SK-N-SH (cell line): ENCODE data around the gene MON1A. TPM values are rescaled to one million over a fixed set of nuclear protein-coding genes. Genes with fewer than 3 reads are reported as not detected.

Experiments
- CTCF ChIA-PET: fragments of 300-600, 350-600 bp; formaldehyde crosslinking; extraction: SDS; loops from one replicate; lab custom pipeline; 2021; lab: Yijun Ruan, JAX
- POLR2A ChIA-PET: fragments of 350-600 bp; sonication (Branson Sonifier 250); formaldehyde crosslinking; extraction: SDS; loops from one replicate; lab custom pipeline; 2020; ENCODE audit warnings: antibody characterized with exemption, inconsistent platforms; lab: Yijun Ruan, JAX
- DNase-seq: peaks from one replicate; pipeline ENCODE4 v3.0.0; 2012
- H2AFZ ChIP-seq: fragments of 200-600 bp; sonication (generic); 2 replicates; pipeline ENCODE4 v1.8.1; 2016; ENCODE audit warnings: antibody characterized with exemption, mild to moderate bottlenecking, low read depth
- H3F3A ChIP-seq: fragments of 200-600 bp; sonication (generic); replicated peaks from 2 replicates; pipeline ENCODE3; 2016; ENCODE audit warnings: antibody characterized with exemption, mild to moderate bottlenecking; ENCODE audit not compliant: insufficient read depth
- H3K27ac ChIP-seq, 2 experiments: fragments of 200-500 bp in 1 of 2; fragments of 200-600 bp in 1 of 2; sonication (Bioruptor generic) in 1 of 2; sonication (generic), shearing (Covaris generic) in 1 of 2; 2 replicates each; pipeline versions ENCODE4 v1.5.1 to v1.6.1; 2014 to 2016; ENCODE audit warnings: low read depth in 2 of 2, inconsistent platforms in 1 of 2, low read length in 1 of 2, mild to moderate bottlenecking in 1 of 2, mixed read lengths in 1 of 2
- H3K27me3 ChIP-seq: fragments of 200-600 bp; sonication (generic), shearing (Covaris generic); 2 replicates; pipeline ENCODE4 v1.6.1; 2016; ENCODE audit warnings: mixed run types; ENCODE audit not compliant: insufficient read depth
- H3K36me3 ChIP-seq, 2 experiments: fragments of 200-500 bp in 1 of 2; fragments of 200-600 bp in 1 of 2; sonication (Bioruptor generic) in 1 of 2; sonication (generic) in 1 of 2; replicated peaks in 1 of 2; 2 replicates each; pipeline versions ENCODE3 to v1.5.1; 2014 to 2016; ENCODE audit warnings: low read length in 1 of 2, mild to moderate bottlenecking in 1 of 2; ENCODE audit not compliant: insufficient read depth in 2 of 2, control insufficient read depth in 1 of 2
- H3K4me1 ChIP-seq, 2 experiments: fragments of 200-500 bp in 1 of 2; fragments of 200-600 bp in 1 of 2; sonication (Bioruptor generic) in 1 of 2; sonication (generic), shearing (Covaris generic) in 1 of 2; 2 replicates each; pipeline versions ENCODE4 v1.5.1 to v1.6.1; 2014 to 2016; ENCODE audit warnings: low read depth in 1 of 2, low read length in 1 of 2, mixed run types in 1 of 2; ENCODE audit not compliant: insufficient read depth in 2 of 2, control insufficient read depth in 1 of 2
- H3K4me2 ChIP-seq: fragments of 200-600 bp; sonication (generic), shearing (Covaris generic); 2 replicates; pipeline ENCODE4 v1.6.1; 2017; ENCODE audit warnings: mixed run types
- H3K4me3 ChIP-seq, 2 experiments: fragments of 200-500 bp in 1 of 2; fragments of 200-600 bp in 1 of 2; sonication (Bioruptor generic) in 1 of 2; sonication (generic), shearing (Covaris generic) in 1 of 2; 2 replicates each; pipeline versions ENCODE4 v1.5.1 to v1.8.1; 2014 to 2016; ENCODE audit warnings: low read depth in 2 of 2, inconsistent platforms in 1 of 2, low read length in 1 of 2, mild to moderate bottlenecking in 1 of 2, mixed read lengths in 1 of 2, moderate library complexity in 1 of 2
- H3K79me2 ChIP-seq: fragments of 200-600 bp; sonication (generic); 2 replicates; pipeline ENCODE4 v1.8.1; 2017; ENCODE audit warnings: mild to moderate bottlenecking; ENCODE audit not compliant: insufficient read depth
- H3K9ac ChIP-seq: fragments of 200-600 bp; sonication (generic); 2 replicates; pipeline ENCODE4 v1.6.1; 2017; ENCODE audit warnings: mixed run types
- H3K9me2 ChIP-seq: fragments of 200-600 bp; sonication (generic); 2 replicates; pipeline ENCODE4 v1.6.1; 2017; ENCODE audit warnings: mixed run types
- H3K9me3 ChIP-seq: fragments of 200-600 bp; sonication (generic); 2 replicates; pipeline ENCODE4 v1.6.1; 2017; ENCODE audit warnings: mixed run types, mild to moderate bottlenecking, moderate library complexity
- H4K20me1 ChIP-seq: fragments of 200-600 bp; sonication (generic); 2 replicates; pipeline ENCODE4 v1.6.1; 2017; ENCODE audit warnings: mild to moderate bottlenecking, mixed run types; ENCODE audit not compliant: insufficient read depth
- CHD2 ChIP-seq: fragments of 150-350 bp; IDR thresholded peaks from 2 replicates; pipeline ENCODE4 v1.6.1; 2018; ENCODE audit warnings: low read length; ENCODE audit not compliant: partially characterized antibody
- CTCF ChIP-seq: fragments of 200-600 bp; sonication (generic); IDR thresholded peaks from 2 replicates; pipeline ENCODE4 v1.6.1; 2017; ENCODE audit warnings: antibody characterized with exemption, mild to moderate bottlenecking, moderate library complexity
- ELF1 ChIP-seq: IDR thresholded peaks from 2 replicates; pipeline ENCODE4 v1.4.0; 2012
- EP300 ChIP-seq, 2 experiments: IDR thresholded peaks; 2 replicates each; pipeline versions ENCODE4 v1.4.0 to v1.6.1; 2012; ENCODE audit warnings: borderline replicate concordance in 1 of 2, low read depth in 1 of 2, low read length in 1 of 2
- EZH2phosphoT487 ChIP-seq: fragments of 200-600 bp; sonication (generic); IDR thresholded peaks from 2 replicates; pipeline ENCODE4 v1.6.1; 2017; ENCODE audit warnings: low read depth, mixed run types, mild to moderate bottlenecking, antibody characterized with exemption, moderate library complexity, borderline replicate concordance
- FOSL2 ChIP-seq: IDR thresholded peaks from 2 replicates; pipeline ENCODE4 v1.4.0; 2012; ENCODE audit warnings: low read depth, mild to moderate bottlenecking, moderate library complexity, borderline replicate concordance
- FOXJ3 ChIP-seq: sonication (generic); formaldehyde crosslinking; IDR thresholded peaks from 2 replicates; pipeline ENCODE4 v1.5.1; 2020; ENCODE audit warnings: mild to moderate bottlenecking, missing genetic modification reagents
- FOXM1 ChIP-seq: IDR thresholded peaks from 2 replicates; pipeline ENCODE4 v1.4.0; 2012; ENCODE audit warnings: low read depth, mild to moderate bottlenecking
- GABPA ChIP-seq: IDR thresholded peaks from 2 replicates; pipeline ENCODE4 v1.4.0; 2012; ENCODE audit warnings: low read depth, mild to moderate bottlenecking
- GATA2 ChIP-seq: sonication (generic); formaldehyde crosslinking; IDR thresholded peaks from 2 replicates; pipeline ENCODE4 v1.5.0; 2020; ENCODE audit warnings: mild to moderate bottlenecking, missing genetic modification reagents
- MEF2A ChIP-seq: IDR thresholded peaks from 2 replicates; pipeline ENCODE4 v1.4.0; 2012; ENCODE audit warnings: low read depth, borderline replicate concordance
- MXI1 ChIP-seq: IDR thresholded peaks from 2 replicates; pipeline ENCODE4 v1.6.1; 2012; ENCODE audit warnings: mild to moderate bottlenecking, low read depth, low read length, improper control_type of control experiment
- NFIC ChIP-seq: IDR thresholded peaks from 2 replicates; pipeline ENCODE4 v1.4.0; 2012; ENCODE audit warnings: borderline replicate concordance
- NRF1 ChIP-seq: IDR thresholded peaks from 2 replicates; pipeline ENCODE4 v1.6.1; 2012; ENCODE audit warnings: low read depth, mild to moderate bottlenecking, low read length
- PBX3 ChIP-seq: IDR thresholded peaks from 2 replicates; pipeline ENCODE4; 2012
- RAD21 ChIP-seq: IDR thresholded peaks from 2 replicates; pipeline ENCODE4 v1.6.1; 2012; ENCODE audit warnings: mild to moderate bottlenecking, low read length
- REST ChIP-seq: IDR thresholded peaks from 2 replicates; pipeline ENCODE4 v1.6.1; 2012; ENCODE audit warnings: mild to moderate bottlenecking, low read depth, low read length, moderate library complexity
- TAF1 ChIP-seq: IDR thresholded peaks from 2 replicates; pipeline ENCODE4 v1.6.1; 2012; ENCODE audit warnings: low read depth, mild to moderate bottlenecking, low read length, moderate library complexity, borderline replicate concordance
- USF2 ChIP-seq: fragments of 150-350 bp; IDR thresholded peaks from 2 replicates; pipeline ENCODE4 v1.6.1; 2017; ENCODE audit warnings: antibody characterized with exemption, low read length, low read depth, borderline replicate concordance
- YY1 ChIP-seq: IDR thresholded peaks from 2 replicates; pipeline ENCODE4 v1.4.0; 2012; ENCODE audit warnings: low read depth, mild to moderate bottlenecking
- WGBS: methylation state at CpG from one replicate; pipeline ENCODE4 v1.1.6; 2017; ENCODE audit warnings: low lambda C conversion rate; 5-methylcytosine and 5-hydroxymethylcytosine counted together
- polyA plus RNA-seq, 3 experiments: library from polyadenylated mRNA; depleted of rRNA; stranded (reverse); fragments of >200 nt; gene quantifications; 2 replicates each; pipeline ENCODE4 v1.2.3, GENCODE V29; 2012

Gene MON1A
- polyA plus RNA-seq, 1 of the 3 experiments (the other 2 are of a cell fraction) = 12.0 TPM

GRCh38 chr3:49896345-49896744 is 33.3 kb downstream of the MON1A start:
- Histone ChIP-seq H3K79me2 (no peaks in the 10 kb centered on the region), H3K9ac (no peak overlapping the region), H3K4me3 (no peak overlapping the region), H2AFZ (no peak overlapping the region), H3K4me2 (no peak overlapping the region), H3K27ac (no peak overlapping the region), H3K36me3 (no peaks in the 10 kb centered on the region), H3K27me3 (no peaks in the 10 kb centered on the region), H3K9me2 (no peaks in the 10 kb centered on the region), H3F3A (no peaks in the 10 kb centered on the region), H3K4me1 (peaks cover 0 to 5% of the 10 kb centered on the region in 2 experiments; a peak in 1 of 4 replicates), H4K20me1 (no peaks in the 10 kb centered on the region), H3K9me3 (no peaks in the 10 kb centered on the region)
- WGBS = no CpG with 5 or more reads among the region's 5 CpGs
- no peak for DNase-seq
- TF ChIP-seq NRF1 = no peak
- no peak for TF ChIP-seq GATA2 (CRISPR knock-in tag)
- TF ChIP-seq USF2 = no peak
- CTCF ChIA-PET = interaction anchor here (0.8 to 1.4 kb wide), 2 partner anchors 58 to 93 kb away, joined by 3 to 4 read pairs; partner anchors contain the start of gene INKA1
- POLR2A ChIA-PET = no interaction called here

GRCh38 chr3:49895791-49896190 is 33.8 kb downstream of the MON1A start:
- TF ChIP-seq CTCF (no peak), CHD2 (no peak), EP300 (IDR thresholded peaks at IDR 0.05; ENCODE audit: borderline replicate concordance in 1 of 2, low read depth in 1 of 2, low read length in 1 of 2) (no peak), REST (no peak), PBX3 (no peak), MEF2A (no peak), FOSL2 (no peak), FOXJ3 (CRISPR knock-in tag) (no peak), FOXM1 (no peak), ELF1 (no peak), GABPA (no peak), TAF1 (no peak), YY1 (no peak), EZH2phosphoT487 (no peak), MXI1 (no peak), NFIC (no peak), RAD21 (no peak)
- TF ChIP-seq, all 33 proteins: peak for 0
- H3K79me2 ChIP-seq = no peaks in the 10 kb centered on the region
- no peaks in the 10 kb centered on the region for H3K27me3 ChIP-seq
- no peak overlapping the region for H3K4me2 ChIP-seq
- POLR2A ChIA-PET = no interaction called here
- no peak overlapping the region for H3K27ac ChIP-seq
- CTCF ChIA-PET = interaction anchor here (0.6 to 1.4 kb wide), 3 partner anchors 57 to 730 kb away, joined by 3 to 4 read pairs (median 3); partner anchors contain the start of gene INKA1
- H3K4me3 ChIP-seq = no peak overlapping the region
- H3K4me1 ChIP-seq = no peaks in the 10 kb centered on the region
- H3K9ac ChIP-seq = no peak overlapping the region
- DNase-seq = no peak
- H3K36me3 ChIP-seq = no peaks in the 10 kb centered on the region
- no peaks in the 10 kb centered on the region for H3K9me2 ChIP-seq
- no peak overlapping the region for H2AFZ ChIP-seq
- no peaks in the 10 kb centered on the region for H3F3A ChIP-seq
- 96% methylated on average over 3 of the region's 9 CpGs for WGBS
- no peaks in the 10 kb centered on the region for H4K20me1 ChIP-seq
- no peaks in the 10 kb centered on the region for H3K9me3 ChIP-seq
